Measurements from ENCODE around the gene COL26A1. TPM values are rescaled to one million over a fixed set of nuclear protein-coding genes. Genes with fewer than 3 reads are reported as not detected.

COL26A1 gene
- total and polyA plus RNA-seq, 8 donors: 0.37 to 3.5 (median 0.86) TPM

GRCh38 chr7:101519324-101520023 lies 156.8 kb downstream of the COL26A1 start:
- Histone ChIP-seq H3K27ac (no peak overlapping the region), H3K36me3 (no peaks in the 10 kb centered on the region), H3K4me1 (no peaks in the 10 kb centered on the region), H3K27me3 (no peaks in the 10 kb centered on the region), H3K9me3 (no peaks in the 10 kb centered on the region), H3K4me3 (no peak overlapping the region)
- intact Hi-C loops (cut with DNase I): no loop called here
- no peak for TF ChIP-seq CTCF (IDR thresholded peaks at IDR 0.05)
- FAIRE-seq (no peak), DNase-seq (no peak), ATAC-seq (no peak)
- 79% methylated on average over 12 of the region's 12 CpGs for WGBS, 2 donors

GRCh38 chr7:101521430-101521925 lies 158.8 kb downstream of the COL26A1 start:
- Histone ChIP-seq H3K27ac (no peak overlapping the region), H3K4me1 (no peaks in the 10 kb centered on the region), H3K36me3 (no peaks in the 10 kb centered on the region), H3K4me3 (no peak overlapping the region), H3K27me3 (no peaks in the 10 kb centered on the region), H3K9me3 (no peaks in the 10 kb centered on the region)
- ATAC-seq (no peak), DNase-seq (no peak), FAIRE-seq (no peak)
- intact Hi-C loops (cut with DNase I): no loop called here
- no peak for TF ChIP-seq CTCF (IDR thresholded peaks at IDR 0.05)
- WGBS, 2 donors: 72 to 80% methylated on average over 5 of the region's 5 CpGs

GRCh38 chr7:101522021-101522420 lies 159.3 kb downstream of the COL26A1 start:
- no peak for FAIRE-seq
- no peak for TF ChIP-seq CTCF (IDR thresholded peaks at IDR 0.05)

GRCh38 chr7:101527844-101528667 lies 165.4 kb downstream of the COL26A1 start:
- H3K9me3 ChIP-seq: no peaks in the 10 kb centered on the region
- no peaks in the 10 kb centered on the region for H3K36me3 ChIP-seq
- DNase-seq (peak in 4 of 6 donors; percentile 33 to 76 (median 40)), FAIRE-seq (no peak), ATAC-seq (peak; percentile 54 to 79 (median 65))
- WGBS, 2 donors: 50 to 60% methylated on average over 13 of the region's 13 CpGs
- intact Hi-C loops (cut with DNase I): no loop called here
- TF ChIP-seq CTCF (IDR thresholded peaks at IDR 0.05): no peak
- no peak overlapping the region for H3K27ac ChIP-seq
- no peaks in the 10 kb centered on the region for H3K27me3 ChIP-seq
- H3K4me1 ChIP-seq: no peaks in the 10 kb centered on the region
- H3K4me3 ChIP-seq: no peak overlapping the region

More at GRCh38 chr7:101522021-101522420, 159.3 kb downstream of the COL26A1 start:
- Histone ChIP-seq H3K4me3 (no peak overlapping the region), H3K4me1 (no peaks in the 10 kb centered on the region), H3K36me3 (no peaks in the 10 kb centered on the region), H3K27me3 (no peaks in the 10 kb centered on the region), H3K9me3 (no peaks in the 10 kb centered on the region), H3K27ac (no peak overlapping the region)
- intact Hi-C loops (cut with DNase I): no loop called here
- no peak for DNase-seq
- no peak for ATAC-seq
- 59 to 63% methylated on average over 5 of the region's 5 CpGs for WGBS, 2 donors

All from pancreas (tissue), 10 donors.